Left ventricle myocardium superior (tissue), 1 donor: ENCODE data around the gene CCNI2. TPM values are rescaled to one million over a fixed set of nuclear protein-coding genes. Genes with fewer than 3 reads are reported as not detected.

Experiments used
- ATAC-seq: fragments of 200-7000 bp; cut with Tn5 transposase; one replicate; pipeline ENCODE4 v1.9.1; 2020; ENCODE audit warnings: mild to moderate bottlenecking, moderate library complexity
- DNase-seq: peaks from one replicate; pipeline ENCODE4 v3.0.0-alpha.2; 2020
- intact Hi-C: fragments of 100-400 bp; cut with micrococcal nuclease; formaldehyde crosslinking; loops from one replicate; pipeline ENCODE4 v1.11.0; 2022
- total RNA-seq: library from RNA; stranded (reverse); fragmentation: NEBNext Ultra II Directional; extraction: Animal tissue kit (Norgen Biotek cat#: 25700); gene quantifications from one replicate; pipeline ENCODE4 v1.2.1, GENCODE V29; 2021
- donor health status: DM: no; HTN: yes; CAD: no; lungs with severe emphysema.

CCNI2 gene
- total RNA-seq, 1 donor from 2014 or later: 0.10 TPM

- intact Hi-C loops: no loop called here
Measured at GRCh38 chr5:132776131-132776937, 29.1 kb downstream of the CCNI2 start.

GRCh38 chr5:132776938-132777208 lies 29.6 kb downstream of the CCNI2 start:
- DNase-seq (no peak), ATAC-seq (peak; percentile 2)
- intact Hi-C loops: no loop called here

More at GRCh38 chr5:132776131-132776937, 29.1 kb downstream of the CCNI2 start:
- DNase-seq (peak; percentile 49), ATAC-seq (peak; percentile 67)

GRCh38 chr5:132777209-132778069 lies 30.2 kb downstream of the CCNI2 start, which contains the start of gene SEPTIN8:
TSS of gene SEPTIN8 (minus strand) at chr5:132777239. CDS start at chr5:132777137, 102 bp downstream.
- DNase-seq (peak; percentile 77), ATAC-seq (peak; percentile 70)
- intact Hi-C loops: no loop called here

- intact Hi-C loops: no loop called here
Measured at GRCh38 chr5:132778129-132778528, 30.9 kb downstream of the CCNI2 start.

GRCh38 chr5:132778856-132779255 lies 31.6 kb downstream of the CCNI2 start:
- DNase-seq: no peak
- ATAC-seq: no peak
- intact Hi-C loops: no loop called here

More at GRCh38 chr5:132778129-132778528, 30.9 kb downstream of the CCNI2 start:
- no peak for DNase-seq
- no peak for ATAC-seq

- DNase-seq (no peak), ATAC-seq (no peak)
- intact Hi-C loops: no loop called here
Measured at GRCh38 chr5:132779961-132780360, 32.7 kb downstream of the CCNI2 start.

GRCh38 chr5:132780577-132780976 lies 33.4 kb downstream of the CCNI2 start:
- DNase-seq: no peak
- ATAC-seq: no peak
- intact Hi-C loops: no loop called here

GRCh38 chr5:132781029-132781428 lies 33.8 kb downstream of the CCNI2 start:
- DNase-seq (no peak), ATAC-seq (no peak)
- intact Hi-C loops: no loop called here

GRCh38 chr5:132782101-132782500 lies 34.9 kb downstream of the CCNI2 start:
- ATAC-seq: no peak
- intact Hi-C loops: no loop called here
- DNase-seq: no peak

- intact Hi-C loops: no loop called here
- no peak for DNase-seq
- ATAC-seq: no peak
Measured at GRCh38 chr5:132785365-132785764, 38.1 kb downstream of the CCNI2 start.

GRCh38 chr5:132785864-132786263 lies 38.6 kb downstream of the CCNI2 start:
- ATAC-seq (no peak), DNase-seq (no peak)
- intact Hi-C loops: no loop called here

GRCh38 chr5:132787076-132787475 lies 39.9 kb downstream of the CCNI2 start:
- DNase-seq: no peak
- no peak for ATAC-seq
- intact Hi-C loops: no loop called here

GRCh38 chr5:132788508-132788907 lies 41.3 kb downstream of the CCNI2 start:
- no peak for DNase-seq
- intact Hi-C loops: no loop called here
- no peak for ATAC-seq

GRCh38 chr5:132788990-132789886 lies 42.0 kb downstream of the CCNI2 start:
- no peak for DNase-seq
- no peak for ATAC-seq
- intact Hi-C loops: no loop called here

- intact Hi-C loops: no loop called here
- DNase-seq (peak; percentile 47), ATAC-seq (peak; percentile 64)
Measured at GRCh38 chr5:132790201-132790865, 43.1 kb downstream of the CCNI2 start.

- no peak for ATAC-seq
- intact Hi-C loops: no loop called here
- no peak for DNase-seq
Measured at GRCh38 chr5:132791026-132791425, 43.8 kb downstream of the CCNI2 start.

GRCh38 chr5:132797651-132798050 lies 50.4 kb downstream of the CCNI2 start:
- DNase-seq: no peak
- intact Hi-C loops: no loop called here
- ATAC-seq: peak; percentile 45

- no peak for ATAC-seq
- intact Hi-C loops: no loop called here
- DNase-seq: no peak
Measured at GRCh38 chr5:132799392-132799791, 52.2 kb downstream of the CCNI2 start.

GRCh38 chr5:132800545-132800944 lies 53.3 kb downstream of the CCNI2 start:
- intact Hi-C loops: no loop called here
- DNase-seq: no peak
- ATAC-seq: no peak
